ENCODE results near the gene SAPCD1.

DNA sequence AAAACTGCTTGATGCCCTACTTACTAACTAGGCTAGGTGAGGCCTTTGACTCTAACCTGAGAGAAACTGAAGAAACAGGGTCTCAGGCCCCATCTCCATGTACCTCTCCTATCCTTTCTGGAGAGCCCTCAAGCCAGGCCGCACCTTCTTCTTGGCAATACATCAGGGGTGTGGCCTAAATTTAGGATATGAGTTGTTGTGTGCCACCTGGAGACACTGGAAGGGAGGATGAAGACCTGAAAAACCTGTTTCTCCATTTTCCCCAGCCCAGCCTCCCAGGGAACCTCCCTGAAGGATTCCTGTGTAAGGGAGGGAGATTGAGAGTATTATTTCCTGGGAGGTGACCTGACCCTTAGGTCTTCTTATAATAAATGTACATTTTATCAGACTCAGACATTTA is 44.2 kb upstream of the SAPCD1 start:
- TF ChIP-seq YY1 (IDR thresholded peaks at IDR 0.05; ENCODE audit: insufficient read depth, insufficient read length), result no peak
- TF ChIP-seq SUZ12 (IDR thresholded peaks at IDR 0.05; ENCODE audit: extremely low read depth, insufficient read depth, insufficient read length), result no peak
- TF ChIP-seq ZNF274 (IDR thresholded peaks at IDR 0.05; ENCODE audit: low read depth, low read length), result no peak

Measured in NT2/D1 (cell line).